Stimulated activated CD8-positive, alpha-beta memory T cell treated with anti-CD3 and anti-CD28 coated beads, Interleukin-15, amount 100 ng/mL, for 48 hours (primary cell): ENCODE results near the gene ESF1.
"Not testable (repeated sequence)": the region's sequence is repeated elsewhere in the genome, so short reads cannot be mapped to it uniquely, and the experiment has no call there.

Experiments used
- DNase-seq, 2 donors: peaks; one replicate each; pipeline ENCODE4 v3.0.0-alpha.2; 2020; ENCODE audit warnings: low read depth in 2 of 2

ESF1 gene

DNA sequence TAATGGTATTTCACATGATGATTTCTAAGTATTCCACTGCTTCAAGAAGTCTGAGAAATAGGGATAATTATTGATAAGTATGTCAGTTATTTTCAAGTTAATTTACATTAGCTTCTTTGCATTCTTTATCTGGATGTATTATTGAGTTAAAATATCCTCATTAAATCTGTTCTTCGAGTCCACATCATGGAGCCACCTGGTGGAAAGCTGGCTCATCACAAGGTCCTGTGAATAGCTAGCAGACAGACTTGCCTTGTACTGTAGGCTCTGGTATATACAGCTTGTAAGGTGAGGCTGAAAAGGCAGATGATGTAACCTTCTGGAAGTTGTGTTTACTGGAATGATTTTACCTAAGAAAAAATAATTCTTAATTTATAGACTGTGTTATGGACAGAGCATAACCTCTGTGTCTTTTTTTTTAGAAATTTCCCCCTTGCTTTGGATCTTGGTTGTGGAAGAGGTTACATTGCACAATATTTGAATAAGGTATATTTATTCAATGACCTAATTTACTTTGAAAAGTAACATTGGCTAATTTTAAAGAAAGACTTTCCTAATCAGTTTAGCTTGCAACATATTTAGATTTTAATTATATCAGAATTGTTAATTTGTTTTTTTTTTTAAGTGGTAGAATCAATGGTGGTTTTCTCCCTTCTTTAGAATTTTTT is 3.6 kb upstream of the ESF1 start:
- peak in 1 of 2 donors; percentile 8 for DNase-seq

DNA sequence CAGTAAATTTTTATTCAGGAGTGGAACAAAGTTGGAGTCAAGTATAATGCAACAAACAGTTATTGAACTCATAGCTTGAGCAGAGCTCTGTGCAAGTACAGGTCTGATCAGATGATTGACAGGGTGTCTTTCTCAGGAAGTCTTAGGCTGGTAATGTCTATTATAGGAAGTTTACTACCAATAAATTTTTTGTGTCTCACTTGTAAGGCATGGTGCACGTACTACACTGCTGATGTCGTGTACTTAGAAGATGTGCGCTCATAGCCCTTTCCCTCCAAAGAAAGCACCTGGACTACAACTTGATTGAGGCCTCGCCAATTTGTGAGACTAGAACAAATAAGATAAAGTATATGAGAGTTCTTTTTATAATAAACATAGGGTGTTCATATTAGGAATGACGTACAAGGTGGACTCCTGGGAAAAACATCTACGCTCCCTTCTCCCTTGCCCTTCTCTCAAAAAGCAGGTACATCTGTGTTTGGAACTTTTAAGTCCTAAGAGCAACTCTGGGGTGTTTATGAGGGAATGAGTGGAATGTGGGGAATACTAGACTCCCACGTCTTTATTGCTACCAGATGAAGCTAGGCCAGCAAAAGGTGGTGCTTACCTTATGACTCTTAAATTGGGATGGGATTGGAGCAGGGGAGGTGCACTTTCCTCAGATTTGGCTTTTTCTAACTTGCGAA is 1.6 kb upstream of the ESF1 start:
- no peak for DNase-seq

DNA sequence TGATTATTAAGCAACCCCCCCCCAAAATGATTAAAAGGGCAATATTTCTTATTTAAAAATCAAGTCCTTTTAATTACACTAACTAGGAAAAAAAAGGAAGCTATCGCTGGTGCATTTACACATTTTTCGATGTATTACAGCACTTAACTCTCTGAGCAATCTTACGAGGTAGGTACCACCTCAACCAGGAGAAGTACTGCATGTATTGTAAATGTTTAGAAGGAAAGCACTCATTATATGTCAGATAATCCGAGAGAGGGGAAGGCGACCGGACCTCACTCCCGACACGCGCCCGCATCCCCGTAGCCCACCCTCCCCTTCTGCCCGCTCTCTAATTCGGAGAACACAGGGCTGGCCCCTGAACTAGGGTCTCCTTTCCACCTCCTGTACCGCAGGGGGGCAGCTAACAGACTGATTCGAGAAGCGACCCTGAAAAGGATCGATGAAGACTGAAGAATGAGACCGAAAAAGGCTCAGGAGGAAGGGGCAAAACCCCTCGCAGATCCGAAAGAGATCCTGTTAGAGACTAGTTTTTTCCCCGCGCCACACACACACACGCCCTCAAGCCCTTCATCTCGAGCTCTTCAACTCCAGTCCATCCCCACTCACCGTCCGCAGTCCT is 337 bp downstream of the ESF1 start:
- no peak for DNase-seq

DNA sequence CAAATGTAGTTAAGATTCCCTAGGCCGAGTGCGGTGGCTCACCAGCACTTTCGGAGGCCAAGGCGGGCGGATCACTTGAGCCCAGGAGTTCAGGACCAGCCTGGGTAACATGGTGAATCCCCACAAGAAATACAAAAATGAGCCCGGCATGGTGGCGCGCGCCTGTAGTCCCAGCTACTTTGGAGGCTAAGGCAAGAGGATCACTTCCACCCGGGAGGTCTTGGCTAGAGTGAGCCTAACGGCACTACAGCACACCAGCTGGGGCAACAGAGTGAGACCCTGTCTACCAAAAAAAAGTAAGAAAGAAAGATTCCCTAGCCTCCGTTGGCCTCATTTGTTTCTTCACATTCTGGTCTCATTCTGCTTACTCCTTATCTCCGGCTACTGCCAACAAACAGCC is 1.2 kb downstream of the ESF1 start:
- no peak for DNase-seq

DNA sequence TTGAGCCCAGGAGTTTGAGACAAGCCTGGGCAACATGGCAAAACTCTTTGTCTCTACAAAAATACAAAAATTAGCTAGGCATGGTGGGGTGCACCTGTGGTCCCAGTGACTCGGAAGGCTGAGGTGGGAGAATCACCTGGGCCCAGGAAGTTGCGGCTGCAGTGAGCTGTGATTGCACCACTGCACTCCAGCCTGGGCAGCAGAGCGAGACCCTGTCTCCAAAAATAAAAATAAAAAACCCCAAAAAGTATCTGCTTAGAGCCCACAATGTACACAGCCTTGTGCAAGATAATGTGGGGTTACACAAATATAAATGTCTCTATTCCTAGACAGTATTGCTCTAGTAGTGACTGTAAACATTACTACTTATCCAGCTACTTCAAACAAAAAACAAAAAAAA is 5.9 kb downstream of the ESF1 start:
- no peak for DNase-seq

DNA sequence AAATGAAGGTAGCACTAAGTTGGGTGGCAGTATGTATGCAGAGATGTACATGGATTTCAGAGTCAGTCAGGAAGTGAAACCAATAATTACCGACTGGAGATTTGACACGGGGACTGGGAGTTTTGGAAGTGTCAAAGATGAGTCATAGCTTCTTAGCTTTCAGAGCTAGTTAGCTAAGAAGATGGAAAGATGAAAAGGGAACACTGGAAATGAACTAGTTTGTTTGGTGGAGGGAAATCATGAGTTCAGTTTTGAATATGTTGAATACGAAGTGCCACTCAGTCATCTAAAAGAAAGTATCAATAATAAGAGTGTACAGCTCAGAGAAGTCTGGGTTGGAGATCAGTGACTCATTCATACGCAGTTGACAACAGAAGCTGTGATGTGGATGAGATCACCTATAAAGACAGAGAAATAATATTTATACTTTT is 7.5 kb downstream of the ESF1 start:
- no peak for DNase-seq

DNA sequence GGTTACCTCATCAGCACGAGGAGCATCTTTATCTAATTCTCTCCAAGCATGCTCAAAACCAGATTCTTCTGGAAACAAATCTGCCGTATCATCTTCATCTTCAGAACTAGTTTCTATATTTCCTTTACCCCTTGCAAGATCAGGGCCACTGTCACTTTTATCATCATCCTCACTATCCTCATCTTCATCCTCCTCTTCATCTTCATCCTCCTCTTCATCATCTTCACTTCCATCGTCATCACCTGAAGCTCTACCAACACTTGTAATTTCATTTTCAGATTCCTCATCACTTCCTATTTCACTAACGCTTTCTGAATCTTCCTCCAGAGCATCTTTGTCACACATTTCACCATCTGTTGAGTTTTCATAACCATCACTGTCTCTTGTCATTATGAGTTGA is 8.9 kb downstream of the ESF1 start:
- no peak for DNase-seq

DNA sequence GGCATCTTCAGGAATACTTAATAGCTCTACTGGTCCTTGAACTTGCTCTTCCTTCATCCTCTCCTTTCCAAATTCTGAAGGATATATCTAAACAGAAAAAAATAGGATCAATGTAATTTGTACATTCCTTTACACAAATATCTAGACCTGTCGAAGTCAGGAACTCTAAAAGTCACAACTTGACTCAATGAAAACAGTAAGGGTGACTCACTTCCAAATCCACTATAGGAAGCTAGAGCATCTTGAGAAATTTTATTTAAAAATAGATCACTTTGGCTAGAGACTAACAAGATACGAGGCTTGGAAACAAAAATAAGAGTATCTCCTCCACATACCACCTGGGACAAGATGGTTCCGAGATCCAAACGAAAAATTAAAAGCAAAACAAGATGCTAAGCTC is 12.2 kb downstream of the ESF1 start:
- no peak for DNase-seq

DNA sequence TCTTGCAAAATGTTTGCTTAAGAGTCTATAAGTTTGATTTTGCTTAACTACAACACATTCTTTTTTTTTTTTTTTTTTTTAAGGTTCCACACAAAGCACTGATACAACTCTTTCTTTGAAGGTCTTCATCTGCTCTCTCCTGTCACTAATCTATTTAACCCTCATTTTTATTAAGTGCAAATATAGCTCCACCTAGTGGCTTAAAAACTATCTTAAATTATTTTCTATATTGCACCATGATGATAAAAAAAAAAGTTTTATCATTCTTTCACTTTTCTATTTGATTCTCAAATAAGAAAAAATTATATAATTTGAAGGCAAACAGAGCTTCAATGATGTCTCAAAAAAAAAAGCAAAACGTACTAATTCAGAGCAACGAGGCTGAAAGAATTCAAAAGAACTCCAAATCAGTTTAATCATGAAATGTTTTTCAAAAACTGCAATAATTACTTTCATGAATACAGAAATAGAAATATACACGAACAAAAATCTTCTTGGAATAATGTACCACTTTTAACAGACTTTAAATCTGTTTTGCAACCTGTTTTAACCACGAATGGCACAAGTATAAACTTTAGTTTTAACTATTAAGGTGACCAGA is 12.8 kb downstream of the ESF1 start:
- no peak for DNase-seq

DNA sequence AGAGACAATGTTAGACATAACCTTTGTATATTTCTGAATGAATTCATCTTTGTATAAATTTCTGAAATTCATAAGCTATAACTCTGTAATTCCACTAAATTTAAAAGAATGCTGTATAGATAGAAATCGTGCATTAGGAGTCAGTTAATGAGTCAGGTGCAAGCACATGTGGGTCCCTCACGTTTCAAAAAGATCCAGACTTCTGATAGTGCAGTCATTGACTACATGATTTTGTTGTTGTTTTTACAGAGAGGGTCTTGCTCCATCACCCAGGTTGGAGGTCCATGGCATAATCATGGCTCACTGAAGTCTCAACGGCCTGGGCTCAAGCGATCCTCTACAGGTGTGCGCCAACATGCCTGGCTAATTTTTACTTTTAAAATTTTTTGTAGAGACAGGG is 14.6 kb downstream of the ESF1 start:
- DNase-seq = no peak

DNA sequence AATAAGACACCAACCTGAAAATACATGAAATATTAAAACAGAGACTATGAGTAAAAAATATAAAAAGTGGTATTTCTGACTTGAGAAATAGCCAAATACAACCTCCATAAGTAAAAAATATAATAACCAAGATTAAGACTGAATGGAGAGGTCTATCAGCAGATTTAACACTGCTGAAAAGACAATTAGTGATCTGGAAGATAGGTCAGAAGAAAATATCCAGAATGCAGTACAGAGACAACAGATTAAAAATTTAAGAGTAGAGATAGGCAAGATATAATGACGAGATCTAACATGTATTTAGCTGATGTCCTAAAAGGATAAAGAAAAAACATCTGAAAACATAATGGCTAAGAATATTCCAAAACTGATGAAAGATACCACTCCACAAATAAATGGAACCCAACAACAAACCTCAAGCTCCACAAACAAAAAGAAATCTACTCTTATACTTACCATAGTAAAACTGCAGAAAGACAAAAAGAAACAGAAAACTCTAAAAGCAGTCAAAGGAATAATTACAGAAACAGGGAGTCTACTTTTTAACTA is 18.8 kb downstream of the ESF1 start:
- DNase-seq = no peak

DNA sequence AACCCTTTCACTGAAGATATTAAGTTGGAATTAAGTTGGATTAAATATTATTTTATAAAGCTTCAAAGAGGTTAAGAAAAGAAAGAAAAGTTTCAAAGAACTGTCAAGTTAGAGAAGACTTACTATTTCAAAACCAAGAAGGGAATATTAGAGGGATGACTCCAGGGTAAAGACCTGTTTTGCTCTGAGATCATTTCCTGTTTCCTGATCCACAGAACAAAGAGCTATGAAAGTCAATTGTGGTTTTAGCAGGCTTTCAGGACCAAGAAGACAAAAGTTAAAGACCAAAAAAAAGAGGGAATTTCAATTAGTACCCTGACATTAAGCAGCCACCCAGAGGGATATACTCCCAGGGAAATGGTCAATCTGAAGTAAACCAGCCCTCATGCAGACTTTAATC is 19.4 kb downstream of the ESF1 start:
- DNase-seq = no peak

DNA sequence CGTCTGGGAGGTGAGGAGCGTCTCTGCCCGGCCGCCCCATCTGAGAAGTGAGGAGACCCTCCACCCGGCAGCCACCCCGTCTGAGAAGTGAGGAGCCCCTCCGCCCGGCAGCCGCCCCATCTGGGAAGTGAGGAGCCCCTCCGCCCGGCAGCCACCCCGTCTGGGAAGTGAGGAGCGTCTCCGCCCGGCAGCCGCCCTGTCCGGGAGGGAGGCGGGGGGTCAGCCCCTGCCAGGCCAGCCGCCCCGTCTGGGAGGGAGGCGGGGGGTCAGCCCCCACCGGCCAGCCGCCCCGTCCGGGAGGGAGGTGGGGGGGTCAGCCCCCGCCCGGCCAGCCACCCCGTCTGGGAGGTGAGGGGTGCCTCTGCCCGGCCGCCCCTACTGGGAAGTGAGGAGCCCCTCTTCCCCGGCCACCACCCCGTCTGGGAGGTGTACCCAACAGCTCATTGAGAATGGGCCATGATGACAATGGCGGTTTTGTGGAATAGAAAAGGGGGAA is 24.2 kb downstream of the ESF1 start:
- not testable (repeated sequence) for DNase-seq

DNA sequence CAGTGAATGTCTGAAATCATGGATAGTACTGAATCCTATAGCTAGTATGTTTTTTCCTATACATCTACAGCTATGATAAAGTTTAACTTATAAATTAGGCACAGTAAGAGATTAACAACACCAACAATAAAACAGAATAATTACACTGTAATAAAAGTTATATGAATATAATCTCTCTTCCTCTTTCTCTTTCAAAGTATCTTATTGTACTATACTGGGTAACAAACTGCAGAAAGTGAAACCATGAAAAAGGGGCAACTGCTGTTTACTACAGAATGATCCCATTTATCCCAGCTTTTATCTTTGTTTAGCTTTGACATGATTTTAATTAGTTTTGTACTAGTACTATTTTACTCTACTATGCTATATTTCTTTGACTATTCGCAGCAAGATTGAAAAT is 25.8 kb downstream of the ESF1 start:
- DNase-seq = no peak

DNA sequence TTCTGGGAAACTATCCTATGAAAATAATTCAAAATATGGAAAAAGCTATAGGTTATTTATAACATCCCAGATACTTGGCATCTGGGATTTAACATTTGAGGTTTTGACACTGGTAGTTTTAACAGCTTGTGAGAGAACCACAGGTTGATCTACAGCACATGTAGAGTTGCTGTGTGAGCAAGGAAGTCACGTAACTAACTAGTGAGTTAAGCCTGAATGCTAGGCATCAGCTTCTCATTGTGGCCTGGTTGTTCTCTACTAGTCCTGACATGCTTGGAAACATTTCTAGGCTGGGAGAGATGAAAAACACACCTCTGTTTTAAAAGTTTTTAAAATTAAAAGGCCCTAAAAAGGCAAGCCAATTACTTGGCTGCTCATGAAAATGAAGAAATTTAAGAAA is 28.2 kb downstream of the ESF1 start:
- no peak for DNase-seq

DNA sequence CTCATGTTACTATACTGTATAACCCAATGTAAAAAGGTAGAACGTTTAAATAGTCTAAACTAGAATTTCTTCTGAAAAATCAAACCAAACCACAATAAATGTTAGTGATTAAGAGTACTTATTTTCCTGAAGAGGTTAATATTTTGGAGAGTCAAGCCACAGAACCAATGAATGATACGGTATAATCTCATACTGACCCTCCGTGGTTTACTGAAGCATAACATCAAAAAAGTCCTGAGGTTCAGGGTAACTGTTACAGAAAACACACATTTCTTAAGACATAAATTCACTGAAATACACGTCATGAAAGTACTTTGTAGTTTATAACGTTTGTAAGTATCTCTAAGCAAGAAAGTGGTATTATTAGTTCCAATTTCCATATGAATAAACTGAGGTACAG is 28.9 kb downstream of the ESF1 start:
- DNase-seq = no peak

DNA sequence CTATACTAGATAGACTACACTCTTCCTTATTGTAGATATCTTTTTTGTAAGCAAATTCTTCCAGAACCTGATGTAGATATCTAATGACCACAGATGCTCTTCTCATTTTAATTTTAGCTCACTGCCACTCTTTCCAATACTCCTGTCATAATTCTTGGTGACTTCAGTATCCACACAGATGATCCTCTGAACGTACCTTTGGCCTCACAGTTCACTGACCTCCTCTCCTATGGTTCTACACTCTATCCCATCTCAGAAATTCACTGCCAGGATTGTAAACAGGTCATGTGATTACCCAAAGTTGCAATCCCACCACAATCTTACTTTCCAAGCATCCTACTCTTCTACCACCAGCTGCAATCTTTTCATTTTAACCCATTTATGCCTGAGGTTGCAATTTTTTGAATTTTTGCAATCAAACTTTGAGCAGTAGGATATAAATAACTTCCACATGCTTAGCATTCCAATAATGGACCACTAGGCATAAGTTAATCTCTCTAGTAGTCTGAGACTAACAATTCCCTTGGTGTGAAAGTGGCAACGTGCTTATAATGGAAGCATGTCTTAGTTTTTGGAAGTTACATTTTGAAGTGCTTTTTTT is 31.2 kb downstream of the ESF1 start:
- DNase-seq = no peak

DNA sequence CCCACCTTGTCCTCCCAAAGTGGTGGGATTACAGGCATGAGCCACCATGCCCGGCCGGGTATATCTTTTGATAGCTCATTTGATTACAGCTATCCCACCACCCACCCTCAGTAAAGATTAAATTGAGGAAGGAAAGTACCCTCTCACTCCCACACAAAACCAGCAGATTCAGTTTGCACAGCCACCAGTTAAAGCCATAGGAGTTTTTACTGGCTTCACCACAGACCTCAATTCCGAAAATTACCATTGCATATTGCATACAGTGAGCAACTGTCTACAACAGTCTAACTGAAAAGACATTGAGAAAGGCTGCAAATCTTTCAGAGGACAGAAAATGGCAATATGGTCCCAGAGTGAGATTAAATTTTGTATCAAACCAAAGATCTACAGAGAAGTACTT is 34.9 kb downstream of the ESF1 start:
- no peak for DNase-seq

DNA sequence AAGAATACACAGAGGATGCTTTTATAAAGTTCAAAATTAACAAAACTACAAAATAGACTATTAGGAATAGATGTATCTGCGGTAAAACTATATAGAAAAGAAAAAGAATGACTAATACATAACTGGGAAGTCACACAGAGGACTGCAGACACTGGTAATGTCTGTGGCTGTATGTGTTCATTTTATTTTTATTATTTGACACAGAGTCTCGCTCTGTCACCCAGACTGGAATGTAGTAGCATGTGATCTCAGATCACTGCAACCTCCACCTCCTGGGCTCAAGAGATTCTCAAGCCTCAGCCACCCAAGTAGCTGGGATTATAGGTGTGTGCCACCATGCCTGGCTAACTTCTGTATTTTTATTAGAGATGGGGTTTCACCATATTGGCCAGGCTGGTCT is 38.9 kb downstream of the ESF1 start:
- DNase-seq = no peak

DNA sequence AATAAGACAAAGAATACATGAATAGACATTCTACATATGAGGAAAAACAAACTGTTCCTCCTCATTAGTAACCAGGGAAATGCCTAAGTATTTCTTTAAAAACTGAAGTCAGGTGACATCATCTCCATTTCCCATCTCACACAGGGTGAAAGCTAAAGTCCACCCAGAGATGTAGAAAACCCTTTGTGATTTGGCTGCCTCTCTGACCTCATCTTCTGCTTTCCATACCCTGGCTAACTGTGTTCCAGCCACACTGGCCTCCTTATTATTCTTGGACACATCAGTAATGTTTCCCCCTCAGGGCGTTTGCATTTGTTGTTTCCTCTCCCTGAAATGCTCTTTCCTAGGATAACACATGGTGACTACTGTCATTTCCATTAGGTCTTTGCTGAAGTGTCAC is 40.4 kb downstream of the ESF1 start:
- DNase-seq = no peak

DNA sequence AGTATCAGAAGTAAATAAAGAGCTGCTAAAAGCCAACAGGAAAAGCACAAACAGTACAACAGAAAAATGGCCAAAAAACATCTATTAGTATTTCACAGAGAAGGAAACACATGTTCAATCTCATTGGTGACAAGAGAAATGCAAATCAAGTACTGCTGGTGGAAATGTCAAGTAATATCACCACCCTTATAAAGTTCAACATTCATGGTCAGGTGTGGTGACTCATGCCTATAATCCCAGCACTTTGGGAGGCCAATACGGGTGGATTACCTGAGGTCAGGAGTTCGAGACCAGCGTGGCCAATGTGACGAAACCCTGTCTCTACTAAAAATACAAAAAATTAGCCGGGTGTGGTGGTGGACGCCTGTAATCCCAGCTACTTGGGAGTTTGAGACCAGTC is 42.8 kb downstream of the ESF1 start:
- no peak for DNase-seq
